SIG-M5 treated with dmso at 0.1 percent for 504 hours (cell line): ENCODE results near the gene NFASC.

ENCODE experiments used
- DNase-seq: peaks from one replicate; lab custom pipeline; 2025; ENCODE audit not compliant: unreplicated experiment; lab: John Stamatoyannopoulos, UW

Gene NFASC

GRCh38 chr1:204979306-204979705 lies 108.6 kb downstream of the NFASC start:
- no peak for DNase-seq

DNA sequence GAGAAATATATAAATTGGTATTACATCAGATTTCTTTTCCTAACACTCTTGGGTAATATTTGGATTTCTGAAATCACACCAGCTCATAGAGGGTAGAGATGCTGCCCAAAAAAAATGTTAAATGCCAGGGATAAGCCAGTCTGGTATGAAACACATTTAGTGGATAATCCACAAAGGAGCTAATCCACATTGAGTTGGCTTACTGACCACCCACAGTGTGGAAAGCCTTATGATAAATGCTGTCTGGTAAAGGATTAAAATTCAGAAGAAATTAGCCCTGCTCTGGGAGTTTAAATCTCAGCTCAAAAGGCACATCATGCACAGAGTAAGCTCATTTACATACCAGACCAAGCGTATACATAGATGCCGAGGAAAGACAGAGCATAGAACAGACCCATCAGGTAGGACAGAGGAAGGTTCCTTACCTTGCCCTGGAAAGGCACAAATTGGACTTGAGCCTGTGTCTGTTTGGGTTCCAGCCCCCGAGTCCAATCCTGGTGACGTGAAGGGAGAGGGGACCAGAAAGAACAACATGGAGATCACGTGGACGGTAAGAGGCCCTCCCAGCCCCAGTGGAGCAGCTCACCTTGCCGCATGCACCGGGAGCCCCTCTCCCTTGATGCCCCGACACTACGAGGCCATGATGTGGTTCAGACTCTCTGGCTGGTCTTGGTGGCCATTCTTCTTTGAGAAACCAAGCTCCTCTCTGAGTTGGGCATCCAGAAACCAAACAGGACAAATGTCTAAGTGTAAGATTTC lies 109.4 kb downstream of the NFASC start:
- DNase-seq: no peak

DNA sequence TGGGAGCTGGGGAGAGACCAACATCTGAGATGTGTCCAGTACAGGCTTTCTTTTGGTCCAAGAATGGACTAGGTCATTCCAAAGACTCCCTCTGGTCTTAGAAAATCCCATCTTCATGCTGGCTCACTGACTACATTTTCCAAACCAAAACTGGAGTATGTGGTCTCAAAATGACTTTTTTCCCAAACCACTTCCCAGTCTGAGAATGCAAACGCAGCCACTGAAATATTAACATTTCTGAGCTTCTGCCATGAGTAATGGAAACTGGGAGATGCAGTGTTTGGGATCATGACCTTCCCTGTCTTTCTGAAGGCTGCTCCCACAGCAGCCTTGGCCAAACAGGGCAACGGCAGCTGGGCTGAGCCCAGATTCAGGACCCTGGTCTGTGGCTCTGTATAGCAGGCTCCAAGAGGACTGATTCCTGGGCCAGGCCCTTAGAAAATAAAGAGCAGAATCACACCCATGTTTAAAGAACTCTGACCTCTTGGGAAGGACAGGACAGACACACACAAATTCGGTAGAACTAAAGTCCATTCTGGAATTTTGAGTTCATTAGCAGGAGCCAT lies 110.3 kb downstream of the NFASC start:
- no peak for DNase-seq

- no peak for DNase-seq
Measured at GRCh38 chr1:204983136-204983535, 112.5 kb downstream of the NFASC start.

GRCh38 chr1:204983881-204984280 lies 113.2 kb downstream of the NFASC start:
- DNase-seq: no peak

GRCh38 chr1:204984499-204984898 lies 113.8 kb downstream of the NFASC start:
- no peak for DNase-seq

DNA sequence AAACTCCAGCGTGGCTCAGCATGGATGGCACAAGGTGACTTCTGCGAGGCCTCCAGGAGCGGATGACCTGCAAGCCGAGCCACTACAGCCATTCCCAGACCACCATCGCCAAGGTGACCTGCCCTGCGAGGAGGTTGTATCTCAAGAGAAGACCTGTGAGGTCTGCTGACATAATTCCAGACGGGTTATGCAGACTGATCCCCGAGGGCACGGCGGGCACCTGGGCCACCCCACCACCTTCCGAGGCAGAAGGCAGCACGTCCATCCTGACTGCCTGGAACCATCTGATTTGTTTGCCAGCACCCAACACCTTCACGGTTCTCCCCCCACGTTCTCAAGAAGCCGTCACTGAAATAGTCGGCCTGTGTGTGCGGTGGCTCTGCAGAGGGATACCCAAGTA lies 115.5 kb downstream of the NFASC start:
- no peak for DNase-seq

DNA sequence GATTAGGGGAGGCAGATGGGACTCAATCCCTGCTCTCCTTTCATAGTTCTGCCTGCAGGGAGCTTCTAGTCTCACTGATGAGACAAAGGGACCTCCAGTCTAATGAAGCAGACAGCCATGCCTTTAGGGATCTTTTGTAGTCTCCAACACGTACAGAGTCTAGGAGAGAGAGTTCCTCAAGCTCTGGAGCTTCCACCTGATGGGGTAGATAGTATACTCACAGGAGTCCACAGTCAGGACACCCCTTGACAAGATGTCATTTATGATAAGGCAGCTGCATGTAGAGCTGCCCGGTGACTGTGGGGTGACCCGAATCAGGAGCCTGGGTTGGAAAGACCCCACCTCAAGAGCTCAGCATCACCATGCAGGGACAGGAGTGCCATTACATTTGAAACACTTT lies 117.0 kb downstream of the NFASC start:
- DNase-seq: no peak

- DNase-seq: no peak
Measured at GRCh38 chr1:204988196-204988595, 117.5 kb downstream of the NFASC start.

DNA sequence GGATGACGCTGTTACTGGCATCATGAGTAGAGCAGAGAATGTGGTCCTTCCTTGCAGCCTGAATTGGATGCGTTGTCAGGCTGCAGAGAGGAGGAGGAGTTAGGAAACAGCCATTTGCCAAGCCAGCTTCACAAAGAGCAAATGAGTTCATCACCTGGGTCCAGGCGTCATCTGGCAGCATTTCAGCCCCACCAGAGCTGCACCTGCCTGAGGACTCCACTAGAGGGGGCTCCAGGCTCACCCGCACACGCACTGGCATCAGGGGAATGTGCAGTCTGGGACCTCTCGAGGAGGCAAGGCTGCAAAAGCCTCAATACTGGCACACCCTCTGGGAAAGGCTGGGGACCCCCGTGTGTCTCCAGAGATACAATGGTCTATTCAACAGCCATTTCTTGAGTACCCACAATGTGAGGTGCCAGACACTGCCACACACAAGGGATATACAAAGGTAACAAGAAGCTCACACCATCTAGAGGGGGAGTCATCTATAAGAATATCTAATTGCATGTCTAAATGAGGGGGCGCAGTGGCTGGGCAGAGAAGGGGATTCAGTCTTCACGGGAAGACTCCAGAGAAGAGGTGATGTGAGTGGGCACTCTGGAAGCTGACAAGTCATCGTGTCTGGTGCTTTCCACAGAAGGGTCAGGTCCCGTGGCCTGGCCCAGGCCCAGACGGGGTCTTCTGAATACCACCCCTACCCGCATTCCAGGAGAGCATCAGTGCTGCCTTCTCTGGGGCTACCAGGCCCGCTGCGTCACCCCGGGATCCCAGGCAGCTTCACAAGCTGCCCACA lies 118.8 kb downstream of the NFASC start:
- DNase-seq: peak; percentile 82

GRCh38 chr1:204990059-204990664 lies 119.5 kb downstream of the NFASC start:
- DNase-seq: no peak

GRCh38 chr1:204990721-204991341 lies 120.2 kb downstream of the NFASC start:
- DNase-seq: no peak

GRCh38 chr1:204991342-204991844 lies 120.7 kb downstream of the NFASC start:
- DNase-seq: no peak

GRCh38 chr1:204992201-204992997 lies 121.7 kb downstream of the NFASC start:
- DNase-seq: peak; percentile 65

- no peak for DNase-seq
Measured at GRCh38 chr1:204992998-204993314, 122.3 kb downstream of the NFASC start.

DNA sequence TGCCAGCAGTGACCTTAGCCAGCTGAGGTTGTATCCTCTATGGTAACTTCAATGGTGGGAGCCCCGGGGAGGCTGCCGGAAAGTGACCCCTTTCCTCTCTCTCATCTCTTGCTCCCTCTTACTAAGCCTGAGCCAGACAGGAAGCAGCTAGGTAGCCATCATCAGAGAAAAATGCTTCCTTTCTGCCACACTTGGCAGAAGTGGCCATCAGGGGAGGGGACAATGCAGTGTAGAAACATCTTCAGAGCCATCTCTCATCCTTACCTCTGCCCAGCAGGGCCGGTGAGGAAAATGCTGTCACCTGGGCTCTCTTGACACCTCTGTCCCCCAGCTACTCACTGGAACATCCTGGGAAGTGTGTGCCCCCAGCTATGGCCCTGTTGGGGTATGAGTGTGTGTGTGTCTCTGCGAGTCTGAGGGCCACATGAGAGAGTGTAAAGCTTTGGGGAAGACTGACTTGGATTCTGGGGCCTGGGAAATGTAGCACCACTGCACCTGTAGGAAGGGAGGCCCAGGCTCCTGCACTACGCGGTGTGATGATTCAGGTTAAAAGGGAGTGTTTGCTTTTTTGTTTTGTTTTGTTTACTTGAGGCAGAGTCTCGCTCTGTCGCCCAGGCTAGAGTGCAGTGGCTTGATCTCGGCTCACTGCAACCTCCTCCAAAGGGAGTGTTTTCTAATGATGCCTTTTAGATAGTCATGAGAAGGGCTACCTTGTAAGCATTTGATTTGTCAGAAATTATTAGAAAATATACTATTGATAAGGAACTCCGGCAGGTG lies 123.6 kb downstream of the NFASC start:
- DNase-seq: no peak

DNA sequence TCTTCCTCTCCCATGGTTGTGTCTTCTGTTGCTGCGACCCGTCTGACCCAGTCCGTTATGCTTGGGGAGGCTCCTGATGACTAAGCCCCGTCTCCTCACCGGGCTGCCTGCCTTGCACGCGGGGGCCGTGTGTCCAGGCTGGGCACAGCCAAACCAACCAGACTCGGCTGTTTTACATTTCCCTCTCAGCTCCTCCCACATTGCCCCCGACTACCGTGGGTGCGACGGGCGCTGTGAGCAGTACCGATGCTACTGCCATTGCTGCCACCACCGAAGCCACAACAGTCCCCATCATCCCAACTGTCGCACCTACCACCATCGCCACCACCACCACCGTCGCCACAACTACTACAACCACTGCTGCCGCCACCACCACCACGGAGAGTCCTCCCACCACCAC lies 126.3 kb downstream of the NFASC start:
- DNase-seq: no peak

DNA sequence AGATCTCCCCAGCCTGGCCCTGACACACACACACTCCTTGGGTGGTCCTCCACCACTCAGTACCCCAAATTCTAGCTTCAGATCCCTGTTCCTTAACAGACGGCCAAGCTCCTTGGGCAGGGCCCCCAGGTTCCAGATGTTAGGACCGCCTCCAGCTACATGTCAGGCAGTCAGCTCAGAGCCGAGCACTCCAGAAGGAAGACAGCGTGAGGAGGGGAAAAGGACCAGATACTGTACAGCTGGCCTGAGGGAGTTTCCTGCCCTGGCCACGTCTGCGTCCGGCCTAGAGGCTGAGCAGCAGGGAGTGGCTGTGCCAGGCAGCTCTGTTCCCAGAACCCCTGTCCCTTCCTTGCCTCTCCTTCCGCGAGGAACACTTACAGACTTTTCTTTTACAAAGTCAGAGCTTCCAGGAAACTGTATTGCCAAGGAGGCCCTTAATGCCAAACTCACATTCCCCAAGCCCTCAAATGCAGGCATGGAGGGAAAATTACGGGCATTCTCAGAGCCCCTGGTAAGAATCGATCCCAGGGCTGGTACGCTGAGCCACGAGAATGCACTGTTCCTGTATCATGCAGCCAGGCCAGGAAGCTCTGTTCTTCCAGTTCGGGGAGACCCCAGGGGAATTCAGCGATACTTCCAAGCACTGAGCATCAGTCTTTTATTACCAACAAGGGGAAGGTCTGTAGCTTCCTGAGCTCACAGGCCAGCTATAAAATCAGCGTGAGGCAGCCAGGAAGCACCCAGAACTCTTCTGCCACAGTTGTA lies 127.1 kb downstream of the NFASC start:
- DNase-seq: no peak

GRCh38 chr1:205001162-205001561 lies 130.5 kb downstream of the NFASC start:
- DNase-seq: no peak
